A172 (cell line): ENCODE results near the gene ARL6IP5. TPM values are rescaled to one million over a fixed set of nuclear protein-coding genes. Genes with fewer than 3 reads are reported as not detected.

Experiments
- DNase-seq: peaks from one replicate; pipeline ENCODE4 v3.0.0-alpha.2; 2015; ENCODE audit warnings: low spot score
- total RNA-seq: library from RNA; depleted of rRNA; stranded (reverse); fragments of >200 nt; shearing (Covaris generic); gene quantifications from 2 replicates; pipeline ENCODE4 v1.2.3, GENCODE V29; 2014; rRNA removed

The ARL6IP5 gene, protein sequence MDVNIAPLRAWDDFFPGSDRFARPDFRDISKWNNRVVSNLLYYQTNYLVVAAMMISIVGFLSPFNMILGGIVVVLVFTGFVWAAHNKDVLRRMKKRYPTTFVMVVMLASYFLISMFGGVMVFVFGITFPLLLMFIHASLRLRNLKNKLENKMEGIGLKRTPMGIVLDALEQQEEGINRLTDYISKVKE
- 99.7 and 109 TPM in 2 replicates for total RNA-seq

DNA sequence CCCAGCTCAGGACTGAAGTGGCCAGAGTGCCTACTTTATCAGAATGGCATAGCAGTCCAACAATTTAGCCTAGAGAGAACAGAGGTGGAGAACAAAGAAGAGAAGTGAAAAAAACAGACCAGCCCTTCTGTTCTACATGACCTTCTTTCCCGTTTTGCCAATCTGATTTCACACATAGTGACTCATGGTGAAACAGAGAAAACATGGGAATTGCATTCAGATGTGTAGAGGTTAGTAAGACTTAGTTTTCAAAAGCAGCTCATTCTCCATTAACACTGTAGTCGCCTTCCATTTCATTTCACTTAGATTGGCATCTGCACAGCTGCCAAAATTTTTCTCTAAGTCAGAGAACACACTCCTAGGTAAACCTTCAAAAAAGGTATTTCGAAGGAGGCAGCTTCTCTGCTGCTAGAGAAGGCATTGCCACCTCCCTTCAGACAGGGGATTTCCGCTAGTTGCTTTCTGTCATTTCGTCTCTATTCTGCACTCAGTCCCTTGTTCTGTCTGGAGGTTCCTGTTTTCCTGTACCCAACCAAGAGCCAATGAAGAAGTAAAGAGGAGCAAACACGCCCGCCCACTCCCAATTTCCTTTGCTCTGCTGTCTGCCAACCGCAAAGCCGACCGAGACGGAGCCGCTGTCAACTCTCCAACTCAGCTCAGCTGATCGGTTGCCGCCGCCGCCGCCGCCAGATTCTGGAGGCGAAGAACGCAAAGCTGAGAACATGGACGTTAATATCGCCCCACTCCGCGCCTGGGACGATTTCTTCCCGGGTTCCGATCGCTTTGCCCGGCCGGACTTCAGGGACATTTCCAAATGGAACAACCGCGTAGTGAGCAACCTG is at the start of gene ARL6IP5:
ARL6IP5 (plus strand) TSS at position 612 of the 842 bp plus-strand sequence; CDS start at position 723, 111 bp downstream.
- DNase-seq, result peak; percentile 91

DNA sequence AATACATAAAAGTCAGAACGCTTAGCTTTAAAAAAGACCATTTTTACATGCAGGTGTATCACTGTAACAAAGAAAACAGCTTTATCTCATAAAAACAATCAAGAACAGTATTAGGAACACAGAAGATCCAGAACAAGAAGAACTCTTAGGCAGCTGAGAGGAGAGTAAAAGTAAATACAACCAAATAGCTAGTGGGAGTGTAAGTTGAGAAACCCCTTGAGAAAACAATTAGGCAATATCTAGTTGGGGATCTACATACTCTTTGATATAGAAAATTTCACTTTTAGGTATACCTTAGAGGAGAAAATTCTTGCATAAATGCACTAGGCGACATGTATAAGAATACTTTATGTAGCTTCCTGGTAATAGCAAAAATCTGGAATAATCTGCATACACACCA is 40.1 kb upstream of the ARL6IP5 start:
- DNase-seq, result no peak

DNA sequence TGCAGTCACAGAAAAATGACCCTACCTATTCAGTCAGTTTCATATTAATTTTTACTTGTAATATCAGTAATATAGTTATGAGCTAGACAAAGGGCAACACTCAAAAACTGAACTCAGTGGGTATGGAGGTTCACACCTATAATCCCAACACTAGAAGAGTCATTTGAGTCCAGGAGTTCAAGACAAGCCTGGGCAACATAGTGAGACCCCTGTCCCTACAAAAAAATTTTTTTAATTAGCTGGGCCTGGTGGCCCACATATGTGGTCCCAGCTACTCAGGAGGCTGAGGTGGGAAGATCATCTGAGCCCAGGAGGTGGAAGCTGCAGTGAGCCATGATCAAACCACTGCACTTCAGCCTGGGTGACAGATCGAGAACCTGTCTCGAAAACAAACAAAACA is 35.7 kb upstream of the ARL6IP5 start:
- no peak for DNase-seq

DNA sequence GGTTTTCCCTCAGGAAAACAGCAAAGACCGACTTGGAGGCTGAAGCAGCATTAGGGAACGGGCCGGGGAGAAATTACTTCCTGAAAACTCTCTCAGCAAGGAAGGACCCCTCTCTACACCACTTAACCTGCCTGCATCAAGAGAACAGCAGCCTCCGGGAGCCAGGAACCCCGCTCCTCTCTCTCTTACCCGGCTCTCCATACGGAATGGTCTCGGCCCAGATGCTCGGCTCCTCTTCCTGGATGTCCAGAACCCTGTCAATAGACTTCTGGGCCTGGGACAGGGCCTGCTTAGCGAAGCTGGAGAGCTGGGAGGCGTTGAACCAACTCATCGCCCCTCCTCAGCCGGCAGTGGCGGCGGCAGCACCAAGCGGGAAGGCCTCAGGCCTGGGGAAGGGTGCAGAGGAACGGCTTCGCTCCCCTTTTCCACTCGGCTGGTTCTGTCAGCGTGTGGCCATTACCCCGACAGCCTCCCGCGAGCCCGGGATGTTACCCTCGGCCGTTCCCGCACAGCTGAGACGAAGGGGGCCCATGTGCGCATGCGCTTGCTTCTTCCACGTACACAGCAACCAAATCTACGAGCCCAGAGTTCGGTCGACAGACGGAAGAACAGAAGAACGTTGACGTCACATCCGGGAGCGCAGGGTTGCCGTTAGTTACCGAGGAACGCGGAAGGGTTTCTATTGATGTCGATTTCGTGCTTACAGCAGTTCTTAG is 32.8 kb upstream of the ARL6IP5 start, which contains the start of gene TMF1:
TMF1 (minus strand) TSS at position 578 of the 716 bp plus-strand sequence; CDS start at position 331, 247 bp downstream.
- DNase-seq, result peak; percentile 95

DNA sequence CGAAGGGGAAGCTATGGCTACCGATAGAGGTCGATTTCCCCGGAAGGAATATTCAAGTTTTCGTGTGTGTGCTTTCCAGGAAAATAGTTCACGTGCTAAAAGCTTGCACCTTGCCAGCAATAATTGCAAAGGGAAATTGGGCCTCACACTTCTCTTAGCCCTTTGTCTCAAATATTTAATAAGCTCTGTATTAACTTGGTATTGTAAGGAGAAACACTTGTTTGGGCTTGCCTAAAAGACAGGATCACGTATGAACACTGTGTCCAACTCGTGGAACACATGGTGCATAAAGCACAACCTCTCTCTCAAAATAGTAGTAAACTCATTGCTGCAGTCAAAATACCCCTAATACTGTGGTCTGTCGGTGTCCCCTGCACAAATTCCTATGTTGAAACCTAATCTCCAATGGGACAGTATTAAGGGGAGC is 32.3 kb upstream of the ARL6IP5 start:
- DNase-seq, result no peak

DNA sequence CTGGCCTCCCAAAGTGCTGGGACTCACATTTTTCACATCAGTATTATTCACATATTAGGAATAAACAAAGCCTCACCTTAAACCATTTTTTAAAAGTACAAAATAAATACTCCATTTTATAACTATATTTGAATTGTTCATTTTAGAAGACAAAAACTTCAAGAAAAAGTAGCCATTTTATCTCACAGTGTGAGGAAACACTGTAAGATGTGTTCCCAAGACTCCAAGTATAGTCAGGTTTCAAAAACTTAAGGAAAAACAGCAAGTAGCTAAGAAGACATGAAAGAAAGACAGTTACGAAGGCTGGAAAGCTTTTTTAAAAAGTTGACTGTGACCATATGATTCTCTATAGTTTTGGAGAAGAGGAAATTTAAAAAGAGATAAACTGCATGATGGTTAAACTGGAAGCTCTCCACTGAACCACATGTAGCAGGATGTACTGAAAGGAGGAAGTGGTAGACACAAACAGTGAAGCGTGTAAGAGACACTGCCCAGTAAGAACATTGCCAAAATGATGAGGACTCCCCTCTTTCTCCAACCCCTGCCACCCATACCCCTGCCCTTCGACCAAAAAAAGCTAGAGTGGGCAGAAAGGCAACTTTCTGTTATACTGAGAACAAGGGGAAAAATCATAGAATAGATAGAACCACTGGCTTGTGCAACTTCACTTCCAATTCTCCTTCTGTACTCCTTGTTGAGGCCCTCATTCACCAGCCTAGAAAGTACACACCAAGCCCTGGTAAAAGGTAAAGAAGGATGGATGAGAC is 26.4 kb upstream of the ARL6IP5 start:
- DNase-seq, result no peak

DNA sequence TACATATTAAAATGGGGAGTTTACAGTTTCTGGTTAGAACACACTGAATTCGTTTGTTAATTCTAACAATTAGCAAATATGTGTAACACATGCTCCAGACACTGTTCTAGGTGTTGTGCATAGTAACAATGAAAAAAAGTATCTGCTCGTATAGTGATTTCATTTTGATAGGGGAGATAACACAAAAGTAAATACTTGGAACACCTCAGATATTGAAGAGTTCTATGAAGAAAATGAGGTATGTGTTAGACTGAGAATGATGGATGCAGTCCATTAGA is 25.9 kb upstream of the ARL6IP5 start:
- DNase-seq, result no peak

DNA sequence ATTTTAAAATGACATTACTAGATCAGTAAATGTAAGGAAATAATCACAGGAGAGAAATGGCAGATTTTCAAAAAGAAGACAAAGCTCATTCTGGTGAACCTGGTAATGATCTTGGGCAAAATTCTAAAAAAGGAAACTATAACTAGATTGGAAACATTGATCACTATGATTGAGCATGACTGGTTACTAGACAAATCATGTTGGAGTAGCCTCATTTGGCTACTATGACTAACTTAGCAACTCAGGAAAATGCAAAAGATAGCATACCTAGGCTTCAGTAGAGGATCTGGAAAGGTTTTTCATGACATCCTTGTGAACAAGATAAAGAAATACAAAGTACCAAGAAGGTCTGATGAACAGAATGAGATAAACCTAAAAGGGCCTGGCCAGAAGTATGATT is 25.0 kb upstream of the ARL6IP5 start:
- DNase-seq, result no peak

DNA sequence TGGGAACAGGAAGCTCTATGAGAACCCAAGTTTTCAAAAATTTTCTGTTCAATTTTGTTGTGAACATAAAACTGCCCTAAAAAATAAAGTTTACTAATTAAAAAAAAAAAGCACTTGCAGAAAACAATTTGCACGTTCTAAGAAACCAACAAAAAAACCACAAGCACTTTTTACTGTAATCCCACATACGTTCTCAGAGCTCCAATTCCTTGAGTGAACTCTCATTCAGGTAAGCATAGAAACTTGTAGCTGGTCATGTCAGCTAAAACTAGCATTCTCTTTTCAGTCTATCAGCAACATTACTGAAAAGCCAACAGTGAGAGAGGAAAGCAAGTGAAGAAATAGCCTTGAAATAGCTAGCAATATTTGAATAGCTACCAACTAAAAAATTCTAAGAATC is 21.1 kb upstream of the ARL6IP5 start:
- no peak for DNase-seq

DNA sequence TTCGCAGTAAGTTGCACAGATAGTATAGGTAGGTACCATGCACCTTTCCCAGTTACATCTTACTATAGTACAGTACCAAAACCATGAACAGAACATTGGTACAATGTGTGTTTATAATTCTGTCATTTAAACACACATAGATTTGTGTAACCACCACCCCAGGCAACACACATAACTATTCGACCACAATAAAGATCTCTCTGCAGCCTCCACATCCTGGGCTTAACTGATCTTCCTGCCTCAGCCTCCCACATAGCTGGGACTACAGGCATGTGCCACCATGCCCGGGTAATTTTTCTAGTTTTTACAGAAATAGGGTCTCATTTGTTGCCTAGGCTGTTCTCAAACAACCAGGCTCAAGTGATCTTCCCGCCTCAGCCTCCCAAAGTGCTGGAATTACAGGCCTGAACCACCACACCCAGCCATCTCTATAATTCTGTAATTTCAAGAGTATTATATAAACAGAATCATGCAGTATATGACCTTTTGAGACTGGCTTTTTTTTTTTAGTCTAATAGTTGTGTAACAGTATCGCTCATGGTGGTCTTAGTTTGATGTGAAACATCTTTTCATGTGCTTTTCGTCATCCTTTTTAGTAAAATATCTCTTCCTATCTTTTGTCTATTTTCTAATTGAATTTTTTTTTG is 19.3 kb upstream of the ARL6IP5 start:
- no peak for DNase-seq

DNA sequence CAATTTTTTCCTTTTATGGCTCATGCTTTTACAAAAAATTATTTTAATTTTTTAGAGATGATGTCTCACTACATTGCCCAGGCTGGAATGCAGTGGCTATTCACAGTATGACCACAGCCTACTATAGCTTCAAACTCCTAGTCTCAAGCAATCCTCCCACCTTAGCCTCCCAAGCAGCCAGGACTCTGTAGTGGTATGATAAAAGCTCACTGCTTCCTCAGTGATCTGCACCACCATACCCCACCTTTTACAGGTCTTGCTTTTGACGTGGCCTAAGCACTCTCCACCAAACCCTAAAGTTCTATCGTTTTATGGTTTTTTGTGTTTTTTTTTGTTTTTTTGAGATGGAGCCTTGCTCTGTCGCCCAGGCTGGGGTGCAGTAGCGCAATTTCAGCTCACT is 18.6 kb upstream of the ARL6IP5 start:
- no peak for DNase-seq

DNA sequence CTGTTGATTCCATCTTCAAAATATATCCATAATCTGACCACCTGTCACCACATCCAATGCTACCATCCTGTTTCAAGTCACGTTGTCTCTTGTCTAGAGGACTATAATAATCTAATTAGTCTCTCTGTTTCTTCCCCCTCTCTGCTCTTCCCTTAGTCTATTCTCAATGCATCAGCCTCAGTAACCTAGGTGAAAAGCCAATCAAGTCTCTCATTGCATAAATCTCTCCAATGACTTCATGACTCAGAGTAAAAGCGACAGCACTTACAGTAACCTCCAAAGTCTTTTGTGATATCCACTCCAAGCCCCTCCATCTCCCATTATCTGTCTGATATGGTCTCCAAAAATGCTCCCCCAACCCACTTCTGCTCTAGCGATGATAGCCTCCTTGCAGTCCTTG is 11.8 kb upstream of the ARL6IP5 start:
- no peak for DNase-seq

DNA sequence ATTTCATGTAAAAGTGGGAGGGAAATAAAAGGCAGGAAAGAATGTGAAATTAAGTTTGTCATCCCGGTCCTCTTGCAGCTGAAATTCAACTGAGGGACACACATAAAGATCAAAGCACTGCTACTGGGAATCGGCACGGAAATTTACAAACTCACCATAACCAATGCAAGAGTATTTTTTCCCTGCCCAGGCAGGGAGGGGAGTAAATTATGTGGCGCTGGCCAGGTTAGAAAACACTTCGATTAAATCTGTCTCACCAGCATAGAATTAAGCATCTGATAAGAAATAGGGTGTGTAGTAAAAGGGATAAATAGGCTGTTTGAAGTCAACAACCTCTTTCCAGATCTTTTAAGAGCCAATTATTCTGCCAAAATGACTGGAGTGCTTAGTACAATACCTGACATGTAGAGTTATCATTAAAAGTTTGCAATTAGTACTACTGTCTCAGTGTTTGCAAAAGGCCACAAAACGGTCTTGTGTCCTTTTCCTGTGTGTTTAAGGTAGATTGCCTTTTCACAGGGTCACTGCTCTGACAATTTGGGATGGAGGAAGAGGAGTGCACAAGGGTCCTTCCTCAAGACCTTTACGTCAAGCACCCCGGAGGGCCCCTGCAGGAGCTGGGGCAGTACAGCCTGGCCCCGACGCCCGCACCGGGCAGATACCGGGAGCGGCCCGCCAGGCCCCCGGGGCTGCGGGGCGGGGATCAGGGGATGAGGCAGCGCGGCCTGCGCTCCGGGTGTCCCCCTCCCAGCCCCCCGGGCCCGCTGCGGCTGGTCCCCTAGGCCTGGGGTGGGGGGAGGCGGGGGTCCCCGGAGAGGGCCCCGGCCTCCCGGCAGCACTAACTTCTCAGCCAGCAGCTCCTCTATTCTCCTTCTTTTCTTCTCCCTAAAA is 5.2 kb upstream of the ARL6IP5 start:
- peak; percentile 15 for DNase-seq

DNA sequence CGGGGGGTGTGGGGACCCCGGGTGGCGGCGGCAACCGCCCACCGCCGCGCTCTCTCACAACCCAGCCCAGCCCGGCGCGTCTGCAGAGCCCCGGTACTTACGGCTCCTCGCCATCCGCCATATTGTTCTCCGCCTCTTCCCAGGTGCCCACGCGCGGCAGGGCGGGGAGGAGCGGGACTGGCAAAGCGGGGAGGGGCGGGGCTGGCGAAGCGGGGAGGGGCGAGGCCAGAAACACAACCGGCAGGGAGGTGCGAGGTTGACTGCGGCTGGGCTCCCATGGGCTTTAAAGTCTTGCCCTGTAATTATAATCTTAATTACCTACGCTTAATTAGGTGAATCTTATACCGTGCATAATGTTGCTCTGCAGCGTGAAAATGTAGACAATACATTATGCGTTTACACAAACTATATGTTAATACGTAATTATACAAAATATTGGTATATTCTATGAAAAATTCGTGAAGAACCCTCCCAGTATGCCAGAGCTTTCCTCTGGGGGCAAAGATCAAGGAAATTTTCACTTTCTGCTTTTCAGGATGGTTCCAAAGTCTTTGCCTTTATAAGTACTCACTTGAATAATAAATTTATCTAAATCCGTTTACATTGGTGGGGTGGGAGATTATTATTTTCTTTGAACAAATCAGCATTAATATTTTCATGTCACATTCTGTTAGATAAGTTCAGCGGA is 4.4 kb upstream of the ARL6IP5 start, which contains the start of gene UBA3:
UBA3 (minus strand) TSS at position 133 of the 688 bp plus-strand sequence; CDS start at position 121, 12 bp downstream.
- DNase-seq, result peak; percentile 54

DNA sequence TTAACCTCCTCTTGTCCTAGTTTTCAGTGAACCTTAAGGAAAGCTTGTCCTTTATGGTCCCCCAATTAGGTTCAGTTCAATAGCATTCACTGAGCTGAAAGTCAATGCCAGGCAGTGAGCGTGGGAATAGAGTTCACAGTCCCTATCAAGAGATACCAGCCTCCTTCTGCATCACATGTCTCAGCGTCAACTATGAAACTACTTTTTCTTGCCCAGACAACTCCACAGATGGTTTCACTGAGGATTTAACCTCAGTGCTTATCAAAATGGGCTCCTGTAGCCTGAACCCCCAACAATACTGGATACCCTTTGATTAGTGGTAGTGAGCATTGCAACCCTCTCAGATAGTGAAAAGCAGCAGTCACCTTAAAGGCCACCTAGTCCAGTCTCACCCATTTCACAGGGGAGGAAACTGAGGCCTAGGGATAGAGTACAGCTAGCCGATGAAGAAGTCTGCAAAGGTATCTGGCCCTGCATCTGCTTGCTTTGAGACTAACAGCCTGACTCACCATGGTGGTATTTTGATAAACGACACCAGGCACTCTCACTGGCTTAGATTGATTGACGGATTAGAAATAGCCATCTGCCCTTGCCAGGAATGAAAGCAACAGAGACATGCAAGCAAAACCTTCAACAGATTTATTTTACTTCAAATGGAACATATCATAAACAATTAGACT is 3.0 kb upstream of the ARL6IP5 start:
- DNase-seq, result peak; percentile 35

DNA sequence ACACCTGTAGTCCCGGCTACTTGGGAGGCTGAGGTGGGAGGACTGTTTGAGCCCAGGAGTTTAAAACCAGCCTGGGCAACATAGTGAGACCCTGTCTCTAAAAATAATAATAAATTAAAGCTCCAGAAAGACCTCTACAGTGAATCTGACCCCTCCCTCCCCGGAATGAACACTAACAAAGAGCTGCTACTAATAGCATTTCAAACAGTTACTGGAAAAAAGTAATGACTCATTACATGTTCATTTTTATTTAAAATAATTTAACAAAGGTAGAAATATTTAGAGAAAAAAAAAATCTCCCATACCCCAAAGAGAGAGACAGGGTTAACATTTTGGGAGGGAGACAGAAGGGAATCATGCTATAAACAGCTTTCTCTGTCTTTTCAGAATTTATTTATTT is 2.4 kb upstream of the ARL6IP5 start:
- DNase-seq, result no peak

DNA sequence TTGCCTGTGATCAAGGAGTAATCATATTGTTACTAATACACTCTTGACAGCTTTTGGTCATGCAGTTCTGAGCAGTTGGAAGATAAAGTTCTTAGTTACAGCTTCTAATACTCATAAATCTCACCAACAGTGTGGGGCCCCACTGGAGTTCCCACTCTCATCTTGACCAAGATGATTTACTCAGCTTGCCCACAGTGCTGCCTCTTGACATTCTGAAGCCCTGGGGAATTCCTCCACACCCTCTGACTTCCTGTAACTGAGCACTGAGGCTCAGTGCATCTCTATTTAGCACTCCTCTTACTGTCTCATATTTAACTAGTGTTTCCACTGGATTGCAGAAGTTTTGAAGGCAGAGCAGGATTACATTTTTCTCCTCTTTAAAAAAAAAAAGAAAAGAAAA is 1.9 kb upstream of the ARL6IP5 start:
- peak; percentile 85 for DNase-seq

DNA sequence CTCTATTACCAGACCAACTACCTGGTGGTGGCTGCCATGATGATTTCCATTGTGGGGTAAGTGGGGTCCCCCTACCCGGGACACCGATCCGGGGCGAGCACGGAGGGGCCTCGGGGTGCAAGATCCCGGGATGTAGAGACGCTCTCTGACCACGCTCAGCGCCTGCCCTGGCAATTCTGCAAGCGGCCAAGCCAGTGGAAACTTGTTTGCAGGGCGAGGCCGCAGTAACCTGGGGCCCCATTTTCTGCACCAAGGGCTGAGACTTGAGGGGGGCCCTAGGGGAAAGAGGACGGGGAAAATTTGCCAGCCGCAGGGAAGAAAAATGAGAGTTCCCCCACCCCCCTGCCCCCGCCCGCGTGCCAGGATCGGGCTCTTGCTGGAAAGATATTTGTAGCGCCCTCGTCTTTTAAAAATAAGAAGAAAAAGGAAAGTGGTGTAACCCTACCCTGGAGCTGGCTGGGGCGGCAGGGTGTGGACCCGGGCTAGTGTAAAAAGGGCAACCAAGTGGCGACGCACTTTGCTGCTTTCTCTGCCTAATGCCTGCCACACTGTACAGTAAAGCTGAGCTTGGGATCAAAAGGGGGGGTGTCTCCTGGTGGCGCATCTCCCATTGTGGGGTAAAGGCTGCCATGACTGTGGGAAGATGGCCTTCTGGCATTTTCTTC is 563 bp downstream of the ARL6IP5 start:
- DNase-seq, result no peak
